H1 (cell line): Measurements from ENCODE around the gene EMP3. TPM values are rescaled to one million over a fixed set of nuclear protein-coding genes. Genes with fewer than 3 reads are reported as not detected.

ENCODE experiments used
- ASH2L ChIP-seq: fragments of 200-600, 300-600 bp; sonication (generic); IDR thresholded peaks from one replicate; pipeline ENCODE4 v1.7.1; 2017; ENCODE audit warnings: low read length
- SIN3A ChIP-seq, 2 experiments: IDR thresholded peaks in 1 of 2; conservative IDR thresholded peaks in 1 of 2; 2 replicates each; pipeline ENCODE4 v1.6.1; 2011 to 2012; ENCODE audit warnings: low read length in 2 of 2, improper control_type of control experiment in 1 of 2, low read depth in 1 of 2, mild to moderate bottlenecking in 1 of 2
- polyA plus RNA-seq, 7 experiments: library from polyadenylated mRNA; depleted of rRNA in 3 of 7; stranded (reverse) in 5 of 7; unstranded in 2 of 7; fragments of >200 nt in 5 of 7; fragments of 200-250 nt in 2 of 7; gene quantifications; 1 replicate in 5 of 7; 2 replicates in 1 of 7; 4 replicates in 1 of 7; pipeline versions ENCODE4 v1.2.1 to v1.2.3, GENCODE V29; 2011 to 2013; ENCODE audit warnings: missing spikeins in 2 of 7, mixed read lengths in 2 of 7
- total RNA-seq: library from RNA; stranded (reverse); fragmentation: NEBNext Ultra II Directional; extraction: Animal tissue kit (Norgen Biotek cat#: 25700); gene quantifications from 2 replicates; pipeline ENCODE4 v1.2.1, GENCODE V29; 2021

EMP3 gene
- total and polyA plus RNA-seq, 2 of the 8 experiments (the other 6 are each of a cell fraction or from before 2014, with no cell fraction given) = 18.4 to 87.8 TPM

DNA sequence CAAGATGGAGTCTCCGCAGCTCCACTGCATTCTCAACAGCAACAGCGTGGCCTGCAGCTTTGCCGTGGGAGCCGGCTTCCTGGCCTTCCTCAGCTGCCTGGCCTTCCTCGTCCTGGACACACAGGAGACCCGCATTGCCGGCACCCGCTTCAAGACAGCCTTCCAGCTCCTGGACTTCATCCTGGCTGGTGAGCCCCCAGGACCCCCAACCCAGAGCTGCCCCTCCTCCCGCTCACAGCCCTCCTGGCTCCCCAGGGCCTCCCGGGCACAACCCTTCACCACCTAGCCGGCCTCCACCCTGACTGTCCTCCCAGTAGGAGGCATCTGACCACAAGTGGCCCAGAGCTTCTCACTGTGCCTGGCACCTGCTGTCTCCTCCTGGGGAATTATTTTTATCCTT lies 48.2 kb downstream of the EMP3 start (continued):
- TF ChIP-seq SIN3A (conservative IDR thresholded peaks at IDR 0.05 in 1 of 2, IDR thresholded peaks at IDR 0.05 in 1 of 2; ENCODE audit: low read depth in 1 of 2, low read length in 2 of 2) = no peak
- TF ChIP-seq ASH2L = no peak
- TF ChIP-seq, all 59 proteins: peak for 0
